NCI-H1105 treated with DMSO at 0.1 percent for 48 hours (cell line): ENCODE data around the gene MRTO4.
"Not testable (repeated sequence)": the region's sequence is repeated elsewhere in the genome, so short reads cannot be mapped to it uniquely, and the experiment has no call there.

ENCODE experiments used
- DNase-seq: peaks from one replicate; lab custom pipeline; 2025; lab: John Stamatoyannopoulos, UW

The MRTO4 gene

GRCh38 chr1:19270343-19270730 is 18.7 kb downstream of the MRTO4 start:
- DNase-seq, result not testable (repeated sequence)

- no peak for DNase-seq
These were observed 20.5 kb downstream of the MRTO4 start for GRCh38 chr1:19272064-19272463.

- no peak for DNase-seq
These were observed 21.7 kb downstream of the MRTO4 start for GRCh38 chr1:19273106-19273843.

GRCh38 chr1:19273844-19274531 is 22.4 kb downstream of the MRTO4 start:
- DNase-seq, result not testable (repeated sequence)

- DNase-seq, result no peak
These were observed 23.0 kb downstream of the MRTO4 start for GRCh38 chr1:19274636-19275035.

GRCh38 chr1:19283891-19284290 is 32.3 kb downstream of the MRTO4 start:
- DNase-seq, result no peak

GRCh38 chr1:19284881-19285280 is 33.3 kb downstream of the MRTO4 start:
- no peak for DNase-seq

GRCh38 chr1:19285366-19285765 is 33.8 kb downstream of the MRTO4 start:
- DNase-seq, result not testable (repeated sequence)

GRCh38 chr1:19285807-19286206 is 34.2 kb downstream of the MRTO4 start:
- DNase-seq, result not testable (repeated sequence)

GRCh38 chr1:19287436-19288185 is 36.0 kb downstream of the MRTO4 start:
- DNase-seq, result no peak

GRCh38 chr1:19288324-19289241 is 37.0 kb downstream of the MRTO4 start, which contains the start of gene AKR7A3:
AKR7A3 (minus strand) TSS chr1:19288770; CDS start chr1:19288709, 61 bp downstream.
- DNase-seq, result not testable (repeated sequence)

- no peak for DNase-seq
These were observed 37.6 kb downstream of the MRTO4 start for GRCh38 chr1:19289244-19289643.

- DNase-seq, result no peak
These were observed 43.0 kb downstream of the MRTO4 start for GRCh38 chr1:19294638-19295037.

GRCh38 chr1:19300211-19300610 is 48.6 kb downstream of the MRTO4 start:
- no peak for DNase-seq

- DNase-seq, result not testable (repeated sequence)
These were observed 52.5 kb downstream of the MRTO4 start for GRCh38 chr1:19304081-19304480.

- DNase-seq, result no peak
These were observed 54.3 kb downstream of the MRTO4 start for GRCh38 chr1:19305880-19306279.

- no peak for DNase-seq
These were observed 55.3 kb downstream of the MRTO4 start for GRCh38 chr1:19306941-19307340.

GRCh38 chr1:19307794-19308508 is 56.3 kb downstream of the MRTO4 start:
- no peak for DNase-seq

- DNase-seq, result no peak
These were observed 56.9 kb downstream of the MRTO4 start for GRCh38 chr1:19308509-19308907.

- DNase-seq, result no peak
These were observed 57.7 kb downstream of the MRTO4 start for GRCh38 chr1:19309123-19309813.
